GM10248 (cell line): Measurements from ENCODE around the gene CLEC4A.
"Not testable (repeated sequence)": the region's sequence is repeated elsewhere in the genome, so short reads cannot be mapped to it uniquely, and the experiment has no call there.

Source experiments
- CTCF ChIA-PET: fragments of 300-600 bp; sonication (Branson Sonifier 250); formaldehyde crosslinking; extraction: SDS; loops from one replicate; lab custom pipeline; 2021; ENCODE audit warnings: antibody characterized with exemption; lab: Yijun Ruan, JAX
- POLR2A ChIA-PET: fragments of 350-650 bp; sonication (Branson Sonifier 250); formaldehyde crosslinking; extraction: SDS; loops from one replicate; lab custom pipeline; 2020; ENCODE audit warnings: antibody characterized with exemption; lab: Yijun Ruan, JAX
- DNase-seq: peaks from one replicate; pipeline ENCODE4 v3.0.0; 2012; ENCODE audit errors: extremely low spot score
- TF ChIP-seq, protein P1 (sequence below): IDR thresholded peaks from 2 replicates; pipeline ENCODE4 v1.5.1; 2012; ENCODE audit warnings: mild to moderate bottlenecking, low read depth; ENCODE audit errors: extremely low read depth, missing control alignments, control extremely low read depth

CLEC4A gene

DNA sequence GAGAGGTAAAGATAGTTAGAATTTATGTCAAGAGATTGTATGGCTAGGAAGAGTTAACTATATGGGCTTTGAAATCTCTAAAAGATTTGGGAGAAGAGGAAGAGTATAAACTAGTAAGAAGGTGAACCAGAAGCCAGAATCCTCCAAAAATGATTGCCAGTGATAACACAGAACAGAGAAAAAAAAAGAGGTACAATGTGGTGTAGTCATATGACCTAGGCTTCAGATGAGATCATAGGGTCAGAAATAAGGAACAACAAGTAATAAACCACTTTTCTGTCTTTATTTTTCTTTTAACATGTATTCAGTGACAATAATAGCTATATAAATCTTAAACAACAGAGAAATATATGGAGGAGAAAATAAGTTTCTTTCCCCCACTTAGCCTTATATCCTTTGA is 43.3 kb upstream of the CLEC4A start:
- POLR2A ChIA-PET = no interaction called here
- no peak for DNase-seq
- TF ChIP-seq, protein P1, sequence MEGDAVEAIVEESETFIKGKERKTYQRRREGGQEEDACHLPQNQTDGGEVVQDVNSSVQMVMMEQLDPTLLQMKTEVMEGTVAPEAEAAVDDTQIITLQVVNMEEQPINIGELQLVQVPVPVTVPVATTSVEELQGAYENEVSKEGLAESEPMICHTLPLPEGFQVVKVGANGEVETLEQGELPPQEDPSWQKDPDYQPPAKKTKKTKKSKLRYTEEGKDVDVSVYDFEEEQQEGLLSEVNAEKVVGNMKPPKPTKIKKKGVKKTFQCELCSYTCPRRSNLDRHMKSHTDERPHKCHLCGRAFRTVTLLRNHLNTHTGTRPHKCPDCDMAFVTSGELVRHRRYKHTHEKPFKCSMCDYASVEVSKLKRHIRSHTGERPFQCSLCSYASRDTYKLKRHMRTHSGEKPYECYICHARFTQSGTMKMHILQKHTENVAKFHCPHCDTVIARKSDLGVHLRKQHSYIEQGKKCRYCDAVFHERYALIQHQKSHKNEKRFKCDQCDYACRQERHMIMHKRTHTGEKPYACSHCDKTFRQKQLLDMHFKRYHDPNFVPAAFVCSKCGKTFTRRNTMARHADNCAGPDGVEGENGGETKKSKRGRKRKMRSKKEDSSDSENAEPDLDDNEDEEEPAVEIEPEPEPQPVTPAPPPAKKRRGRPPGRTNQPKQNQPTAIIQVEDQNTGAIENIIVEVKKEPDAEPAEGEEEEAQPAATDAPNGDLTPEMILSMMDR = no peak
- CTCF ChIA-PET = interaction anchor here (1.3 to 5.6 kb wide), 2 partner anchors 18 to 35 kb away, joined by 3 to 34 read pairs; no protein-coding TSS in a partner anchor

DNA sequence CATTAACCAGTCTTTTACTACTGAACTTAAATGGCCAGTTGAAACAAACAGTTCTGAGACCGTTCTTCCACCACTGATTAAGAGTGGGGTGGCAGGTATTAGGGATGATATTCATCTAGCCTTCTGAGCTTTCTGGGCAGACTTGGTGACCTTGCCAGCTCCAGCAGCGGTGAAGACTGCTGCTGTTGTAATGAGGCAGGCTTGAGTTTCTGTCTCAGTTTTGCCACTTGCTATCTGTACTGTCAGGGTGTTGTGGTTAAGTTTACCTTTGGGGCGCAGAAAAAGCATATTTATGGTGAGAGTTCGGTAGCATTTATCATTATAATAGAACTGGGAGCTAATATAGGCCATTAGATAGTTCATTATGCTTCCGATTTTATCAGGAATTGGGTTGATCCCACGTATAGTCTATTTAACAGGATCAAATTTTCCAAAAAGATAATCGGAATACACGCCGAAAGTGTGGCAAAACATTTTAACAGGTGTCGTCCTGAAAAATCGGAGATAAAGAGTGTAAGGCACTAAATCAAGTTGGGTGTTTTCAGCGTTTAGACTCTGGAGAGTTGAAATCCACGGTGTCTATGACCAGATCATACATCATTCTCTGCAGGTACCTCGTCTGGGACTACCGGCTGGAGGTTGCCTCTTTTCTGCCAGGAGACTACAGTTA is 42.0 kb upstream of the CLEC4A start:
- ChIA-PET CTCF (interaction anchor here (1.3 to 5.6 kb wide), 2 partner anchors 17 to 37 kb away, joined by 3 to 34 read pairs; no protein-coding TSS in a partner anchor), POLR2A (interaction anchor here (0.5 kb wide), 1 partner anchor 1972 kb away, joined by 3 read pairs; no protein-coding TSS in a partner anchor)
- no peak for DNase-seq
- TF ChIP-seq, protein P1 = no peak

DNA sequence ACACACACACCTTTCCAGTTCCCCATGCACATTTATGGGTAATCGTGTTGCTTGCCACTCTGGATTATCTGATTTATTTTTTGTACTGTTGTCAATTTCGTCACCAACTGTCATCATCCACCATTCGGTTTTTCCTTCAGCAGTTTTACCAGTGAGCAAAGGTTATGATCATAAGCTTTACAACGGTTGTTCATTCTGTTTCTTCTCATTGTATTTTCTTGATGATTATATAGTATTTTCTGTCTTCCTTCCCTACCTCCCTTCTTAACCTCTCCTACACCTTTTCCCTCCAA is 40.7 kb upstream of the CLEC4A start:
- POLR2A ChIA-PET = no interaction called here

DNA sequence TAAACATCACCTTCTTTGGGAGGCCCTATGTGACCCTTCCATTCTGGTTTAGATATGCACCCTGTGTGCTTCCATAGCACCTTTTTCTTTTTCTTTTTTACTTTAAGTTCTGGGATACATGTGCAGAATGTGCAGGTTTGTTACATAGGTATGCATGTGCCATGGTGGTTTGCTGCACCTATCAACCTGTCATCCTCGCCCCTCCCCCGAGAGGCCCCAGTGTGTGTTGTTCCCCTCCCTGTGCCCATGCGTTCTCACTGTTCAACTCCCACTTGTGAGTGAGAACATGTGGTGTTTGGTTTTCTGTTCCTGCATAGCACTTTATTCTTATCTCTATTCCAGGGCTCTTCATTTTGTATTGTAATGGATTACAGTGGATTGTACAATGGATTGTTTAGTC is 39.1 kb upstream of the CLEC4A start:
- POLR2A ChIA-PET, DNase-seq: not testable (repeated sequence)
- CTCF ChIA-PET = interaction anchor here (1.9 kb wide), 1 partner anchor 38 kb away, joined by 5 read pairs; no protein-coding TSS in a partner anchor

More for the DNA sequence above, 40.7 kb upstream of the CLEC4A start:
- TF ChIP-seq, protein P1 = no peak
- no peak for DNase-seq
- CTCF ChIA-PET = no interaction called here

DNA sequence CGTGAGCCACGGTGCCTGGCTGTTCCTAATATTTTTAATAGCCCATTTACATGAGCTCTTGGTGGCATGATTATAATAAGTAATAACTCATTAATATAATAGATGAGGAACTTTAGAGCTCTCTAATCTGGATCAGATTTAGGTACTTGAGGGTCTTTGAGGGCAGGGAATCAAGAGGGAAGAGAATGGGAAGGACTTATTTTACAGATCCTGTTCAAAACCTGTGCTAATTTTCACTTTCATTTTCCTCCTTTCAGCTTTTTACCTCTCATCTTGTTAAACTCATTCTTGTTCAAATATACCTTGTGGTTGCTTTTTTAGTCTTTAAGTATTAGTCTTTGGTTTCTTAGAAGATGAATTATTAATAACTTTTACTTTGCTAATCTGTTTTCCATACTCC is 35.8 kb upstream of the CLEC4A start:
- ChIA-PET POLR2A (no interaction called here), CTCF (interaction anchor here (1.1 to 1.4 kb wide), 2 partner anchors 10 to 22 kb away, joined by 5 read pairs; no protein-coding TSS in a partner anchor)
- TF ChIP-seq, protein P1 = no peak
- DNase-seq = no peak

DNA sequence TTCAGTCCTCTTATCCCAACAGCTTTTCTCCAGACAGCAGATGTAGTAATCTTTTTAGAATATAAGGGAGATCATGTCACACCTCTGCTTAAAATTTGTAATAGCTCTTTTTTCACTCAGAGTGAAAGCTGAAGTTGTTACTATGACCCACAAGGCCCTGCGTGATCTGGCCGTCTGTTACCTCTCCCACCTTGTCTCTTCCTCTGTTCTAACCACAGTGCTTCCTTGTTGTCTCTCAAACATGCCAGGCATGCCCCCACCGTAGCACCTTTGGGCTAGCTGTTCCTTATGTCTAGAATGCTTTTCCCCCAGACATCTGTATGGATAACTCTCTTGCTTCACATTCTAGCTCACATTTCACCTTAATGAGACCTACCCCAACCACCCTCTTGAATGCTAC is 34.8 kb upstream of the CLEC4A start:
- peak; percentile 44 for DNase-seq
- TF ChIP-seq, protein P1 = no peak
- ChIA-PET CTCF (interaction anchor here (0.7 to 1.4 kb wide), 4 partner anchors 16 to 143 kb away, joined by 3 to 5 read pairs (median 3); no protein-coding TSS in a partner anchor), POLR2A (no interaction called here)

DNA sequence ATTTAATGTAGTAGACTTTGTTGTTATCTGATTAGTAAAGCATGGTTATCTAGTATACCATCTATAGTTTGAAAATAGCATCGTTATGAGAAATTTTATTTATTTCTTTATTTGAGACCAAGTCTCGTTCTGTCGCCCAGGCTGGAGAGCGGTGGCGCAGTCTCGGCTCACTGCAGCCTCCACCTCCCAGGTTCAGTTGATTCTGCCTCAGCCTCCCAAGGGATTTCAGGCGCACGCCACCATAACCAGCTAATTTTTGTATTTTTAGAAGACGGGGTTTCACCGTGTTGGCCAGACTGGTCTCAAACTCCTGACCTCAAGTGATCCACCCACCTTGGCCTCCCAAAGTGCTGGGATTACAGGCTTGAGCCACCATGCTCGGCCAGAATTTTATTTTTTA is 34.1 kb upstream of the CLEC4A start:
- POLR2A ChIA-PET, CTCF ChIA-PET, DNase-seq: not testable (repeated sequence)
